A549 (cell line): ENCODE measurements around the gene TIRAP. TPM values are rescaled to one million over a fixed set of nuclear protein-coding genes. Genes with fewer than 3 reads are reported as not detected.
A peak's percentile ranks its signal among the peaks of the same experiment; 100 is the strongest.

Experiments used
- ATAC-seq, 2 experiments: fragments of 200-7000 bp in 1 of 2; fragments of >200 bp in 1 of 2; cut with Nextera tagmentation in 1 of 2; cut with Tn5 transposase in 1 of 2; 3 replicates each; pipeline versions ENCODE4 v1.8.0 to v1.9.1; 2018 to 2020; ENCODE audit warnings: mild to moderate bottlenecking in 1 of 2, moderate library complexity in 1 of 2
- CTCF ChIA-PET: fragments of 300-600 bp; sonication (Branson Sonifier 250); formaldehyde crosslinking; extraction: SDS; loops from one replicate; lab custom pipeline; 2021; ENCODE audit warnings: antibody characterized with exemption, inconsistent platforms; lab: Yijun Ruan, JAX
- POLR2A ChIA-PET: fragments of 350-600 bp; formaldehyde crosslinking; extraction: SDS; loops from one replicate; lab custom pipeline; 2021; ENCODE audit warnings: antibody characterized with exemption, inconsistent platforms; lab: Yijun Ruan, JAX
- DNase-seq, 2 experiments: peaks; one replicate each; pipeline versions ENCODE4 v3.0.0 to v3.0.0-alpha.2; 2011 to 2016; ENCODE audit warnings: low read depth in 1 of 2, low spot score in 1 of 2
- FAIRE-seq: peaks from 2 replicates; lab custom pipeline; 2011; peaks lifted over from hg19 to GRCh38; lab: Jason Lieb, UNC
- H3K27ac ChIP-seq, 2 experiments: fragments of >200 bp; sonication (Bioruptor Twin); formaldehyde crosslinking; 3 replicates each; pipeline ENCODE4 v1.5.1; 2016 to 2017
- H3K4me1 ChIP-seq: fragments of >200 bp; sonication (Bioruptor Twin); formaldehyde crosslinking; 3 replicates; pipeline ENCODE4 v1.6.1; 2016
- H3K4me2 ChIP-seq: fragments of >200 bp; sonication (Bioruptor Twin); formaldehyde crosslinking; 3 replicates; pipeline ENCODE4 v1.6.1; 2016
- H3K4me3 ChIP-seq: fragments of >200 bp; sonication (Bioruptor Twin); formaldehyde crosslinking; 3 replicates; pipeline ENCODE4 v1.5.1; 2016
- H3K9me3 ChIP-seq: fragments of >200 bp; sonication (Bioruptor Twin); formaldehyde crosslinking; 3 replicates; pipeline ENCODE4 v1.6.1; 2016
- ATOH8 ChIP-seq: fragments of 250-450 bp; sonication (Bioruptor Pico); IDR thresholded peaks from 2 replicates; pipeline ENCODE4 v1.5.0; 2020; ENCODE audit warnings: low read depth, mild to moderate bottlenecking, moderate library complexity
- BCL3 ChIP-seq: fragments of >200 bp; sonication (Bioruptor Twin); formaldehyde crosslinking; IDR thresholded peaks from 3 replicates; pipeline ENCODE4 v1.6.1; 2016
- BHLHE40 ChIP-seq: IDR thresholded peaks from 2 replicates; pipeline ENCODE4 v1.6.1; 2012; ENCODE audit warnings: low read depth, low read length, inconsistent platforms
- CEBPB ChIP-seq, 2 experiments: fragments of >200 bp in 1 of 2; sonication (Bioruptor Twin) in 1 of 2; formaldehyde crosslinking in 1 of 2; IDR thresholded peaks; 2 replicates each; pipeline ENCODE4 v1.6.1; 2012 to 2016
- CTCF ChIP-seq: fragments of >200 bp; sonication (Bioruptor Twin); formaldehyde crosslinking; IDR thresholded peaks from 3 replicates; pipeline ENCODE4 v1.5.1; 2016
- EHMT2 ChIP-seq: fragments of 200-600 bp; sonication (generic); IDR thresholded peaks from 2 replicates; pipeline ENCODE4 v1.6.1; 2016; ENCODE audit warnings: antibody characterized with exemption, low read depth, mild to moderate bottlenecking, moderate library complexity
- ESRRA ChIP-seq: fragments of 150-350 bp; IDR thresholded peaks from 2 replicates; pipeline ENCODE4 v1.6.1; 2014; ENCODE audit warnings: mild to moderate bottlenecking, low read length, borderline replicate concordance
- FOSL2 ChIP-seq, 2 experiments: fragments of 450-650 bp in 1 of 2; fragments of >200 bp in 1 of 2; sonication (Bioruptor Twin) in 1 of 2; formaldehyde crosslinking; IDR thresholded peaks; 2 replicates each; pipeline versions ENCODE4 v1.5.0 to v1.6.1; 2016 to 2020; ENCODE audit warnings: mild to moderate bottlenecking in 1 of 2, moderate library complexity in 1 of 2
- HES2 ChIP-seq: fragments of >200 bp; sonication (Bioruptor Twin); formaldehyde crosslinking; IDR thresholded peaks from 2 replicates; pipeline ENCODE4 v1.6.1; 2016
- HMGXB4 ChIP-seq: fragments of 250-450 bp; sonication (Bioruptor Pico); IDR thresholded peaks from 2 replicates; pipeline ENCODE4 v1.5.0; 2021; ENCODE audit warnings: mild to moderate bottlenecking, moderate library complexity, borderline replicate concordance
- HOXA7 ChIP-seq: fragments of 250-450 bp; sonication (Bioruptor Pico); IDR thresholded peaks from 2 replicates; pipeline ENCODE4 v1.5.0; 2020; ENCODE audit warnings: mild to moderate bottlenecking, moderate library complexity
- JUN ChIP-seq, 2 experiments: fragments of >200 bp; sonication (Bioruptor Twin); formaldehyde crosslinking; IDR thresholded peaks; 2 replicates in 1 of 2; 3 replicates in 1 of 2; pipeline ENCODE4 v1.6.1; 2016 to 2017
- JUNB ChIP-seq: fragments of >200 bp; sonication (Bioruptor Twin); formaldehyde crosslinking; IDR thresholded peaks from 2 replicates; pipeline ENCODE4 v1.6.1; 2016
- KDM1A ChIP-seq: fragments of 200-600 bp; sonication (generic); IDR thresholded peaks from 2 replicates; pipeline ENCODE4 v1.6.1; 2016; ENCODE audit warnings: low read depth, mild to moderate bottlenecking
- MAFK ChIP-seq: fragments of 450-650 bp; IDR thresholded peaks from 2 replicates; pipeline ENCODE4 v1.6.1; 2014; ENCODE audit not compliant: partially characterized antibody
- MAX ChIP-seq: IDR thresholded peaks from 2 replicates; pipeline ENCODE4 v1.6.1; 2012
- NPAS2 ChIP-seq: fragments of 250-450 bp; sonication (Bioruptor Pico); IDR thresholded peaks from 2 replicates; pipeline ENCODE4 v1.8.0; 2022; ENCODE audit warnings: mild to moderate bottlenecking, moderate library complexity, borderline replicate concordance
- NR3C1 ChIP-seq: fragments of >200 bp; sonication (Bioruptor Twin); formaldehyde crosslinking; IDR thresholded peaks from 3 replicates; pipeline ENCODE4 v1.6.1; 2017
- PHF8 ChIP-seq: fragments of 200-600 bp; sonication (generic); IDR thresholded peaks from 2 replicates; pipeline ENCODE4 v1.6.1; 2016; ENCODE audit warnings: low read depth, mild to moderate bottlenecking, antibody characterized with exemption, moderate library complexity, borderline replicate concordance
- POLR2A ChIP-seq: IDR thresholded peaks from 2 replicates; pipeline ENCODE4 v1.6.1; 2012; ENCODE audit warnings: mild to moderate bottlenecking, low read length
- POLR2AphosphoS2 ChIP-seq: conservative IDR thresholded peaks from 2 replicates; pipeline ENCODE4 v1.6.1; 2012; ENCODE audit warnings: low read length, improper control_type of control experiment, inconsistent platforms
- RCOR1 ChIP-seq: fragments of 150-350 bp; IDR thresholded peaks from 2 replicates; pipeline ENCODE4 v1.6.1; 2014; ENCODE audit warnings: antibody characterized with exemption, low read length, low read depth
- RFX5 ChIP-seq: fragments of 450-650 bp; IDR thresholded peaks from 2 replicates; pipeline ENCODE4 v1.7.1; 2014; ENCODE audit warnings: antibody characterized with exemption, mild to moderate bottlenecking, moderate library complexity
- SMC3 ChIP-seq: fragments of >200 bp; sonication (Bioruptor Twin); formaldehyde crosslinking; IDR thresholded peaks from 3 replicates; pipeline ENCODE4 v1.6.1; 2018; ENCODE audit warnings: inconsistent platforms
- WGBS: methylation state at CpG from one replicate; pipeline ENCODE4 v1.1.6; 2017; ENCODE audit errors: missing lambda C conversion rate; 5-methylcytosine and 5-hydroxymethylcytosine counted together
- polyA minus RNA-seq: library from RNA; depleted of rRNA, polyadenylated mRNA; stranded (reverse); fragments of >200 nt; gene quantifications from 2 replicates; pipeline ENCODE4 v1.2.3, GENCODE V29; 2011; rRNA and poly(A)+ RNA removed
- polyA plus RNA-seq, 4 experiments: library from polyadenylated mRNA; depleted of rRNA in 3 of 4; stranded (reverse); fragments of >200 nt; fragmentation: RNase III in 1 of 4; extraction: RNeasy Plus Mini Kit Qiagen cat#74134 plus additional on column Dnase treatment in 1 of 4; gene quantifications; 2 replicates in 3 of 4; 3 replicates in 1 of 4; pipeline ENCODE4 v1.2.3, GENCODE V29; 2011 to 2017

Gene TIRAP
- polyA plus RNA-seq (2011; rRNA removed), result 4.5 and 7.4 TPM in 2 replicates
- 4.4 and 5.1 TPM in 2 replicates for polyA plus RNA-seq (2012; cell fraction: cytosol; rRNA removed)
- polyA plus RNA-seq (2012; cell fraction: nucleus; rRNA removed), result 6.4 and 6.6 TPM in 2 replicates
- 4.5 to 5.4 TPM (median 4.9 TPM) in 3 replicates for polyA plus RNA-seq (2017; fragmentation: RNase III; extraction: RNeasy Plus Mini Kit Qiagen cat#74134 plus additional on column Dnase treatment)
- 13.1 and 14.3 TPM in 2 replicates for polyA minus RNA-seq

- no peak for FAIRE-seq
- Histone ChIP-seq H3K4me1 (peaks cover 15% of the 10 kb centered on the region; the same call in 2 of the 3 replicates), H3K4me3 (peak within 1 kb of the TSS; percentile 80), H3K4me2 (peak within 1 kb of the TSS; percentile 80), H3K9me3 (no peaks in the 10 kb centered on the region)
- peak; percentile 33 to 46 for DNase-seq
- ATAC-seq, result peak; percentile 89 to 92
- POLR2A ChIA-PET, result interaction anchor here (0.7 to 1.7 kb wide), 3 partner anchors 14 to 21 kb away, joined by 3 to 6 read pairs (median 3); partner anchors contain the start of genes DCPS, FOXRED1 and SRPRA
- TF ChIP-seq PHF8 (peak; percentile 41), SMC3 (no peak), JUN (IDR thresholded peaks at IDR 0.05) (peak in 1 of 2 experiments; percentile 61; a peak in 2 of 5 replicates), CTCF (no peak), BHLHE40 (no peak), POLR2A (peak; percentile 83), MAFK (no peak), MAX (peak; percentile 36)
- TF ChIP-seq, all 56 proteins: peak for 4
- H3K27ac ChIP-seq, result peak within 1 kb of the TSS; percentile 94 to 100
- CTCF ChIA-PET, result interaction anchor here (0.5 kb wide), 1 partner anchor 375 kb away, joined by 3 read pairs; no protein-coding TSS in a partner anchor
- 1% methylated on average over 36 of the region's 82 CpGs for whole genome bisulfite sequencing
Measured at GRCh38 chr11:126282736-126283591, at the start of gene TIRAP. TIRAP (plus strand) TSS chr11:126283093; CDS start chr11:126290895, 7,802 bp downstream.

- H3K9me3 ChIP-seq, result no peaks in the 10 kb centered on the region
- H3K4me1 ChIP-seq, result peaks cover 6% of the 10 kb centered on the region; the same call in 2 of the 3 replicates
- ChIA-PET POLR2A (no interaction called here), CTCF (no interaction called here)
- DNase-seq, result no peak
- ATAC-seq, result no peak
- H3K4me3 ChIP-seq, result no peak overlapping the region
- no peak for TF ChIP-seq NR3C1
- TF ChIP-seq RCOR1, result no peak
- 91% methylated on average over 4 of the region's 4 CpGs for WGBS
- FAIRE-seq, result no peak
- H3K27ac ChIP-seq, result no peak overlapping the region
- H3K4me2 ChIP-seq, result no peak overlapping the region
Measured at GRCh38 chr11:126233391-126233790, 49.5 kb upstream of the TIRAP start.

- ATAC-seq (no peak), DNase-seq (no peak), FAIRE-seq (no peak)
- TF ChIP-seq CEBPB (IDR thresholded peaks at IDR 0.05) (no peak), PHF8 (no peak), NPAS2 (CRISPR knock-in tag) (no peak), POLR2AphosphoS2 (no peak), EHMT2 (no peak), ATOH8 (no peak), RFX5 (no peak), BCL3 (no peak), HOXA7 (no peak), KDM1A (no peak), NR3C1 (no peak), ESRRA (no peak), MAX (no peak), JUNB (no peak), JUN (IDR thresholded peaks at IDR 0.05) (no peak), FOSL2 (IDR thresholded peaks at IDR 0.05) (no peak), FOSL2 (CRISPR knock-in tag; IDR thresholded peaks at IDR 0.05) (no peak), HES2 (no peak), HMGXB4 (CRISPR knock-in tag) (no peak)
- POLR2A ChIA-PET, result no interaction called here
- no peaks in the 10 kb centered on the region for H3K9me3 ChIP-seq
- H3K4me1 ChIP-seq, result no peaks in the 10 kb centered on the region
- H3K4me2 ChIP-seq, result no peak overlapping the region
- 100% methylated on average over 2 of the region's 2 CpGs for WGBS
- H3K27ac ChIP-seq, result no peak overlapping the region
- H3K4me3 ChIP-seq, result no peak overlapping the region
- CTCF ChIA-PET, result no interaction called here
Measured at GRCh38 chr11:126246636-126247035, 36.3 kb upstream of the TIRAP start.
